NCI-H2171 (cell line): ENCODE data around the gene TRAPPC13.

Experiments
- DNase-seq: peaks from one replicate; lab custom pipeline; 2025; lab: John Stamatoyannopoulos, UW

TRAPPC13 gene

DNA sequence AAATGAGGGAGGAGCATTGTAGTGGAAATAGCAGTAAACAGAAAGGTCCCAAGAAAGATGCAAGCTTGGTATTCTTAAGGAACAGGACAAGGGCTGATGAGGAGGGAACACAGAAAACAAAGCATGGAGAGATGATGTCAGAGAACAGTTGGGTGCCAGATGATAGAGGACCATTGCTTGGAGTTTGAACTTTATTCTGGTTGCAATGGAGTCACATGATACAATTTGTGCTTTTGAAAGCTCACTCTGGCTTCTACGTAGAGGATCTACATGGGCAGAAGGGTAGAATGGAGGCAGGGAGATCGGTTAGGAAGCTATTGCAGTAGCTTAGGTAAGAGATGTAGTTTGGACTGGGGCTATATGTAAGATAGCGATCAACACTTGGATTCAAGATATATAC, 57.3 kb downstream of the TRAPPC13 start:
- DNase-seq = no peak

DNA sequence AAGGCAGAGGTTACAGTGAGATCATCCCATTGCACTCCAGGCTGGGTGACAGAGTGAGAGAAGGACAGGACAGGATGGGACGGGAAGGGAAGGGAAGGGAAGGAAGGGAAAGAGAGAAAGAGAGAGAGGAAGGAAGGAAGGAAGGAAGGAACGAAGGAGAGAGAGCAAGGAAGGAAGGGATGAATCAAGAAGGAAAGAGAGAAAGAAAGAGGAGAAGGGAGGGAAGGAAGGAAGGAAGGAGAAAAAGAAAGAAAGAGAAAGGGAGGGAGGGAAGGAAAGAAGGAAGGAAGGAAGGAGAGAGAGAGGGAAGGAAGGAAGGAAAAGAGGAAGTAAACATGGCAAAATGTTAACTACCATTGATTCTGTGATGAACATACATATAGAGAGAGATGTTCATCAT, 68.3 kb downstream of the TRAPPC13 start:
- no peak for DNase-seq

DNA sequence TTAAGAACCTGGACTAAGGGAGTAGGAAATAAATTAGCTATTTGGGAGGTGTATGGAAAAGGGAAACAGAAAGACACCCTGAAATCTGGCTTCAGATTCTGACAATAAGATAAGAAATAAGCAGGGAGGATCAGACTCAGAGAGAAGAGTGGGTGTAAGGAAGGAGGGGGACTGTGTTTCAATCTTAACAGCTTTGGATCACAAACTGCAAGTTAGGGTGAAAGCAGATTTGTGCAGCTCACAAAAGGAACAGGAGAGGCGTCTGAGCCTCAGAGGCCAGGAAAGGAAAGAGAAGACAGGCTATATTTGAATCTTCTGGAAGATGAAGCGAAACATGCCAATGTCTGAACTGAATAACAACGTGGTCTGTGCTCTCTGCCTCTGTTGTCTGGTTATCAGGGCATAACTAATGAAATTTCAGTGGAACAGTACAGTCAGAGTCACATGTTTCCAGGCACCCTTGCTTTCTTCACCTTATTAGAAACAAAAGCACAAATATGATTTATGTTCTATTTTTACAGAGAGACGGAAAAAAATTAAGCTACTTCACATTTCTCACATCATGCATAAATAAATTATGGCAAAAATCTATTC, 70.4 kb downstream of the TRAPPC13 start:
- DNase-seq = no peak

DNA sequence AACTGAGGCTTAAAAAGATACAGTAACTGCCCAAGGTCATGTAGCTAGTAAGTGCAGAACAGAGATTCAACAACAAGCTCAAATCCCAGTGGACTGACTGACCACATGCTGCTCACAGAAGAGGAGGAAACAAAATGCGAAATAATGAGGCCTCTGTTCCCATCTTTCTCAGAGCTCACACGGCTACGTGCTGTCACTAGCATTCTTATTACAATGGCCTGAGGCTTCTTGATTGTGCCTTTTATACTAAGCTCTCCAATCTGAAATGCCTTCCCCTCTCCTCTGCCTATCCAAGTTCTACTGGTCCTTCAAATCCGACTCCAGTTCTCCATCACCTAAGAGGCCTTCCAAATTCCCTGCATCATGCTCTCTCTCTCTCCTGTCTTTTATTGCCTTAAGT, 71.1 kb downstream of the TRAPPC13 start:
- no peak for DNase-seq

DNA sequence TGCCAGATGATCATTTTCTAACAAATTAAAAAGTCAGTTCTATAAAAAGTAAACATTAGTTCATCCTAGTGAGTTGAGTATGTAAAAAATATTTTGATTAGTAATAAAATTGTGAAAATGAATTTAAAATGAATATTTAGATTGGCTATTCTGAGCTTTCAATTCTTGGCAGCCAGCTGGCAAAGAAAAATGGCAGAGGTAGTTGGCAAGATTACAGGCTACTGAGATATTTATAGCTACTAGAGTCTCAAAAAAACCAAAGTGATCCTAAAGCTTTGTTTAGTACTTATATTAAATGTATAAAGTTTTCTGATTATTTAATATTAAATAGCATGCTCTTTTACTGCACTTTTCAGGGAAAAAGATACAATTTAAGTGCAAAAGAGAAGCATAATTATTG, 72.1 kb downstream of the TRAPPC13 start:
- no peak for DNase-seq

DNA sequence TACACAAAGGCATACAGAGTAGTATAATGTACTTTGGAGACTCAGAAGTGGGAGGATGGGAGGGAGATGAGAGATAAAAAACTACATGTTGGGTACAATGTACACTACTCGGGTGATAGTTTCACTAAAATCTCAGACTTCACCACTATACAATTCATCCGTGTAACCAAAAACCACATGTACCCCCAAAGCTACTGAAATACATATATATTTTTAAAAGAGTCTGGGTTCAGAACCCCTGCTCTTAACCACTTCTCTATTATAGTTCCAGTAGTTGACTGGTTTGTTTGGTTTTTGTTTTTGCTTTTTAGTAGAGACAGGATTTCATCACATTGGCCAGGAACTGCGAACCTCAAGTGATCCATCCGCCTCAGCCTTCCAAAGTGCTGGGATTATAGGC, 74.5 kb downstream of the TRAPPC13 start:
- DNase-seq = no peak

DNA sequence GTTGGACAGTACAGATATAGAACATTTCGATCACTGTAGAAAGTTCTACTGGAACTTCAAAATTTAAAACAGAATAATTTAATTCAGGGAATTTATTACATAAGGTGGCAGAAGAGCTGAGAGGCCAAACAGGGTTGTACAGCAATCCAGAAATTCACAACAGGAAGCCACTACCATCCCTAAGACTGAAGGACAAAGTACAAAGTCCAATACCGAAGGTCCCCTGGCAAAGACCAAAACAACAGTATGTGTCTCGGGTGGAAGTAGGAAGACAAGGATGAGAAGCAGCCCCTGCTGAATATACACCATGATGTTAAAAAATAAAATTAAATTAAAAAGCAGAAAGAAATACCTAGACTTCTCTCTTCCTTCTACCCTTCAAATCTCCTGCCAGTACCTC, 77.2 kb downstream of the TRAPPC13 start:
- DNase-seq = no peak

DNA sequence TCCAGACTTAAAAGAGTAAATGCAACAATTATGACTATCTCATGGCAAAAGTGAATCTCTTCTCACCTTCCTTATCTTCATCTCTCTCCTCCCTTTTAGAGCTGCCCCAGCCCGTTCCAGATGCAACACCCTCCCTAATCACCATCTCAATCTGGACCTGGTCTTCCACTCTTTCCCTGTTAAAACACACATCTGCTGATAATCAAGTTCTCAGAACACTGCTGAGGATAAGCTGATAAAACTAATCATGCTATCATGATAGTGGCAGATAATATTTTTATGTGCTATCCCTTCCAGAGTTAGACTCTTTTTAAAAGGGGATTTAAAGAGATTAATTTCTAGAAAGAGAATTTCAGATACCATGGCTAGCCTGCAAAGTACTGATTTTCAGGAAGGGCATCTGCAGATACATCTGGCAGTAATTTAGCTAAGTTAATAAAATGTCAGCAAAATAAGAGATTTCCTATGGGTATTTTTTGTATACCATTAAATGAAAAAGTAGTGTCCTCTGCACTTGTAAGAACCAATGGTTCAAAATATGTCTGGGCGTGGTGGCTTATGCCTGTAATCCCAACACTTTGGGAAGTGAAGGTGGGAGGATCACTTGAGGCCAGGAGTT, 79.9 kb downstream of the TRAPPC13 start:
- DNase-seq = no peak

DNA sequence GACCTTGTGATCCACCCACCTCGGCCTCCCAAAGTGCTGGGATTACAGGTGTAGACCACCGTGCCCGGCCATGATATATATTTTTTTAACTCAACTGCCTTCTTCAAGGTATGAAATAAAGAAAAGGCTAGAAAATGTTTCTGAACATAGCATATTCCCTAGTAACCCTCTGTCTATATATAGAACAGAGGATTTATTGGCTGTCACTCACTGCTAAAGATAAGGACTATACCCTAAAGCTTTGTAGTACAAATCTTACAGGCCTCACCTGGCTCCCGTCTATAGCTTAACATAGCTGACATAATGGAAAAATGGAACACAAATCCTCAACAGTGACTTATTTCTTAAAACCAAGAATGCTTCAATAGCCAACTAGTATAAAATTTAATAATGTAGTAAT, 82.8 kb downstream of the TRAPPC13 start:
- DNase-seq = no peak

DNA sequence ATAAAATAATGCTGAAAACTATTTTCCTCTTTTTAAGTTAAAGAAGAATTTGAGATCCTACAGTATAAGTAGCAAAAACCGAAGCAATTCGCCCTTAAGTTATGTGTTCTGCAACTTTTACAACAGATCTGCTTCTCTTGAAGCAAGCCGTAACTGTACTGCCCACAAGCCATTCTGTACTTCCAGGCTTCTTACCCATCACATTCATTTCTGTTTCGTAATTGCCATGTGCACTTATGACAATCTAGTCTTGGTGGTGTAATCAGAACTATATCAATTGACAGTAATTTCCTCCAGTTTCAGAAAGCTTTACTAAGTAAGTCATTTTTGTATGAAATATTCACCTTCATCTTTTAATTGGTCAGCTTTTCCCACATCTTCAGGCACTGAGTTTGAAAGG, 83.3 kb downstream of the TRAPPC13 start:
- no peak for DNase-seq
